GM23338 (cell line): ENCODE data around the gene POU3F2. TPM values are rescaled to one million over a fixed set of nuclear protein-coding genes. Genes with fewer than 3 reads are reported as not detected.

ENCODE experiments used
- ATAC-seq: fragments of 200-7000 bp; cut with Tn5 transposase; 3 replicates; pipeline ENCODE4 v1.9.1; 2020
- DNase-seq: peaks from one replicate; pipeline ENCODE4 v3.0.0-alpha.2; 2015; ENCODE audit warnings: low spot score
- H2AFZ ChIP-seq: fragments of 200-600 bp; sonication (generic); 2 replicates; pipeline ENCODE4 v1.8.0; 2016; ENCODE audit warnings: antibody characterized with exemption, mild to moderate bottlenecking, moderate library complexity
- H3F3A ChIP-seq: fragments of 200-600 bp; sonication (generic); replicated peaks from 2 replicates; pipeline ENCODE4 v1.8.0; 2017; ENCODE audit warnings: antibody characterized with exemption, mixed run types, low read depth
- H3K27ac ChIP-seq: fragments of 200-600 bp; sonication (generic); 2 replicates; pipeline ENCODE4 v1.6.1; 2016; ENCODE audit warnings: low read depth
- H3K27me3 ChIP-seq: fragments of 200-600 bp; sonication (generic); 2 replicates; pipeline ENCODE4 v1.8.0; 2016; ENCODE audit warnings: mild to moderate bottlenecking, mixed run types, moderate library complexity; ENCODE audit not compliant: insufficient read depth
- H3K36me3 ChIP-seq: fragments of 200-600 bp; sonication (generic); 2 replicates; pipeline ENCODE4 v1.8.0; 2016; ENCODE audit warnings: mild to moderate bottlenecking; ENCODE audit not compliant: insufficient read depth
- H3K4me1 ChIP-seq: fragments of 200-600 bp; sonication (generic); 2 replicates; pipeline ENCODE4 v1.8.0; 2016; ENCODE audit warnings: mild to moderate bottlenecking, moderate library complexity; ENCODE audit not compliant: insufficient read depth
- H3K4me2 ChIP-seq: fragments of 200-600 bp; sonication (generic); 2 replicates; pipeline ENCODE4 v1.7.1; 2017; ENCODE audit warnings: mixed run types
- H3K4me3 ChIP-seq: fragments of 200-600 bp; sonication (generic); 2 replicates; pipeline ENCODE4 v1.6.1; 2016; ENCODE audit warnings: mixed run types
- H3K79me2 ChIP-seq: fragments of 200-600 bp; sonication (generic); replicated peaks from 2 replicates; pipeline ENCODE4 v1.8.0; 2017; ENCODE audit warnings: mild to moderate bottlenecking; ENCODE audit not compliant: insufficient read depth
- H3K9me2 ChIP-seq: fragments of 200-600 bp; sonication (generic); 2 replicates; pipeline ENCODE4 v1.8.0; 2017; ENCODE audit not compliant: insufficient read depth
- H4K20me1 ChIP-seq: fragments of 200-600 bp; sonication (generic); replicated peaks from 2 replicates; pipeline ENCODE4 v1.8.0; 2017; ENCODE audit warnings: mild to moderate bottlenecking; ENCODE audit not compliant: insufficient read depth
- H3K27ac Mint-ChIP-seq: 2 replicates; pipeline ENCODE4 v1.8.0; 2020; ENCODE audit warnings: inconsistent platforms, mild to moderate bottlenecking, moderate library complexity, mixed read lengths
- H3K27me3 Mint-ChIP-seq: 3 replicates; pipeline ENCODE4 v1.8.0; 2022; ENCODE audit warnings: low read depth, mild to moderate bottlenecking, moderate library complexity, mixed read lengths, inconsistent platforms; ENCODE audit not compliant: insufficient read depth, poor library complexity
- H3K36me3 Mint-ChIP-seq: 3 replicates; pipeline ENCODE4 v1.8.0; 2021; ENCODE audit warnings: low read depth, mild to moderate bottlenecking, inconsistent platforms, moderate library complexity, mixed read lengths
- H3K4me1 Mint-ChIP-seq: 3 replicates; pipeline ENCODE4 v1.8.0; 2020; ENCODE audit warnings: mild to moderate bottlenecking, inconsistent platforms, mixed read lengths
- H3K4me3 Mint-ChIP-seq: 3 replicates; pipeline ENCODE4 v1.8.0; 2021; ENCODE audit warnings: moderate library complexity, mild to moderate bottlenecking, inconsistent platforms, mixed read lengths
- H3K9me3 Mint-ChIP-seq: 3 replicates; pipeline ENCODE4 v1.8.0; 2020; ENCODE audit warnings: moderate library complexity, mild to moderate bottlenecking, inconsistent platforms, mixed read lengths
- CREB1 ChIP-seq: fragments of 250-450 bp; sonication (Bioruptor Pico); IDR thresholded peaks from 2 replicates; pipeline ENCODE4 v1.5.0; 2020; ENCODE audit warnings: low read depth, mild to moderate bottlenecking, moderate library complexity
- EZH2 ChIP-seq: fragments of 200-600 bp; sonication (generic); IDR thresholded peaks from one replicate; pipeline ENCODE4 v1.8.0; 2017; ENCODE audit warnings: antibody characterized with exemption, mild to moderate bottlenecking, low read depth; ENCODE audit not compliant: unreplicated experiment
- EZH2phosphoT487 ChIP-seq: fragments of 200-600 bp; sonication (generic); IDR thresholded peaks from one replicate; pipeline ENCODE4 v1.8.1; 2018; ENCODE audit warnings: antibody characterized with exemption; ENCODE audit not compliant: unreplicated experiment
- JUNB ChIP-seq: IDR thresholded peaks from one replicate; pipeline ENCODE4 v1.6.1; 2016; ENCODE audit warnings: antibody characterized with exemption; ENCODE audit not compliant: unreplicated experiment
- NANOG ChIP-seq: IDR thresholded peaks from 2 replicates; pipeline ENCODE4 v1.6.1; 2016; ENCODE audit warnings: antibody characterized with exemption, borderline replicate concordance
- POLR2AphosphoS5 ChIP-seq: IDR thresholded peaks from 2 replicates; pipeline ENCODE4 v1.6.1; 2016; ENCODE audit warnings: antibody characterized with exemption, low read depth
- STAT1 ChIP-seq: IDR thresholded peaks from one replicate; pipeline ENCODE4 v1.6.1; 2016; ENCODE audit warnings: antibody characterized with exemption; ENCODE audit not compliant: unreplicated experiment
- ZNF114 ChIP-seq: fragments of 250-450 bp; sonication (Bioruptor Pico); IDR thresholded peaks from 2 replicates; pipeline ENCODE4 v1.5.0; 2020; ENCODE audit warnings: mild to moderate bottlenecking, moderate library complexity
- ZNF331 ChIP-seq: fragments of 250-450 bp; sonication (Bioruptor Pico); IDR thresholded peaks from 2 replicates; pipeline ENCODE4 v1.5.0; 2020; ENCODE audit warnings: low read depth, mild to moderate bottlenecking, moderate library complexity
- polyA plus RNA-seq: library from polyadenylated mRNA; unstranded; fragments of >200 nt; fragmentation: Nextera tagmentation; extraction: Ambion mirVana; gene quantifications from 2 replicates; pipeline ENCODE4 v1.2.1, GENCODE V29; 2016
- total RNA-seq: library from RNA; depleted of rRNA; stranded (reverse); fragments of >200 nt; shearing (Covaris generic); gene quantifications from 2 replicates; pipeline ENCODE4 v1.2.3, GENCODE V29; 2014
- TF ChIP-seq, protein P1 (sequence below), 2 experiments: fragments of 200-600 bp in 1 of 2; sonication (generic) in 1 of 2; conservative IDR thresholded peaks; 2 replicates each; pipeline versions ENCODE4 v1.5.1 to v1.6.1; 2016 to 2017; ENCODE audit warnings: antibody characterized with exemption in 2 of 2, low read depth in 2 of 2, mild to moderate bottlenecking in 2 of 2, moderate library complexity in 1 of 2
- TF ChIP-seq, protein P2 (sequence below): fragments of 250-450 bp; sonication (Bioruptor Pico); IDR thresholded peaks from 2 replicates; pipeline ENCODE4 v1.5.0; 2020; ENCODE audit warnings: mild to moderate bottlenecking, moderate library complexity
- TF ChIP-seq, protein P3 (sequence below): IDR thresholded peaks from one replicate; pipeline ENCODE4 v1.6.1; 2018; ENCODE audit warnings: antibody characterized with exemption; ENCODE audit not compliant: unreplicated experiment
- TF ChIP-seq, protein P4 (sequence below): IDR thresholded peaks from 2 replicates; pipeline ENCODE4 v1.6.1; 2016; ENCODE audit warnings: antibody characterized with exemption

POU3F2 gene
- total and polyA plus RNA-seq, 2 experiments from 2014 or later, result 0.26 to 0.76 TPM

DNA sequence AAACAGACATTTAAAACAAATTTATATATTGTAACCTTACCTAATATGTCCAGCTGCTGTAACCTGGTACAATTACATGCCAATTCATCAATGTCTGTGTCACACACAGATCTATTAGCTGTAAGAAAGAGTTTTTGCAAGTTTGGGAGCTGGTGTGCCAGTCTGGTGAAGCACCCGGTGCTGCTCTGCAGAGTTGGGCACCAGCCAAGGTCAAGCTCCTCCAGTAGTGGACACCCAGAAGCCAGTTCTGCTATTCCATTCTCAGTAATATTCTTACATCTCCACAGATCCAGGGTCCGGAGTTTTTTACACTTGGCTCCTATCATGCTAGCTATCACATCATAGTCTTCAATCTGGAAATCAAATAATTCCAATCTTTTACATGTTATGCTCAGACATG is 41.0 kb downstream of the POU3F2 start:
- Histone ChIP-seq H3K4me3 (no peak overlapping the region), H3F3A (no peaks in the 10 kb centered on the region), H3K36me3 (no peaks in the 10 kb centered on the region), H3K9me2 (no peaks in the 10 kb centered on the region), H2AFZ (no peak overlapping the region), H3K4me2 (no peak overlapping the region), H3K79me2 (no peaks in the 10 kb centered on the region), H3K27ac (no peak overlapping the region), H3K4me1 (no peaks in the 10 kb centered on the region), H4K20me1 (no peaks in the 10 kb centered on the region), H3K27me3 (no peaks in the 10 kb centered on the region)
- Mint-ChIP-seq H3K4me3 (no peak overlapping the region), H3K27me3 (peaks cover 2% of the 10 kb centered on the region), H3K36me3 (no peaks in the 10 kb centered on the region), H3K4me1 (no peaks in the 10 kb centered on the region), H3K9me3 (no peaks in the 10 kb centered on the region), H3K27ac (no peak overlapping the region)
- TF ChIP-seq EZH2 (no peak), STAT1 (no peak), NANOG (no peak), JUNB (no peak), POLR2AphosphoS5 (no peak), ZNF114 (CRISPR knock-in tag) (no peak), CREB1 (CRISPR knock-in tag) (no peak), ZNF331 (CRISPR knock-in tag) (no peak), EZH2phosphoT487 (no peak)
- TF ChIP-seq, protein P1, sequence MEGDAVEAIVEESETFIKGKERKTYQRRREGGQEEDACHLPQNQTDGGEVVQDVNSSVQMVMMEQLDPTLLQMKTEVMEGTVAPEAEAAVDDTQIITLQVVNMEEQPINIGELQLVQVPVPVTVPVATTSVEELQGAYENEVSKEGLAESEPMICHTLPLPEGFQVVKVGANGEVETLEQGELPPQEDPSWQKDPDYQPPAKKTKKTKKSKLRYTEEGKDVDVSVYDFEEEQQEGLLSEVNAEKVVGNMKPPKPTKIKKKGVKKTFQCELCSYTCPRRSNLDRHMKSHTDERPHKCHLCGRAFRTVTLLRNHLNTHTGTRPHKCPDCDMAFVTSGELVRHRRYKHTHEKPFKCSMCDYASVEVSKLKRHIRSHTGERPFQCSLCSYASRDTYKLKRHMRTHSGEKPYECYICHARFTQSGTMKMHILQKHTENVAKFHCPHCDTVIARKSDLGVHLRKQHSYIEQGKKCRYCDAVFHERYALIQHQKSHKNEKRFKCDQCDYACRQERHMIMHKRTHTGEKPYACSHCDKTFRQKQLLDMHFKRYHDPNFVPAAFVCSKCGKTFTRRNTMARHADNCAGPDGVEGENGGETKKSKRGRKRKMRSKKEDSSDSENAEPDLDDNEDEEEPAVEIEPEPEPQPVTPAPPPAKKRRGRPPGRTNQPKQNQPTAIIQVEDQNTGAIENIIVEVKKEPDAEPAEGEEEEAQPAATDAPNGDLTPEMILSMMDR (conservative IDR thresholded peaks at IDR 0.05; ENCODE audit: low read depth in 2 of 2), result no peak
- TF ChIP-seq, protein P2, sequence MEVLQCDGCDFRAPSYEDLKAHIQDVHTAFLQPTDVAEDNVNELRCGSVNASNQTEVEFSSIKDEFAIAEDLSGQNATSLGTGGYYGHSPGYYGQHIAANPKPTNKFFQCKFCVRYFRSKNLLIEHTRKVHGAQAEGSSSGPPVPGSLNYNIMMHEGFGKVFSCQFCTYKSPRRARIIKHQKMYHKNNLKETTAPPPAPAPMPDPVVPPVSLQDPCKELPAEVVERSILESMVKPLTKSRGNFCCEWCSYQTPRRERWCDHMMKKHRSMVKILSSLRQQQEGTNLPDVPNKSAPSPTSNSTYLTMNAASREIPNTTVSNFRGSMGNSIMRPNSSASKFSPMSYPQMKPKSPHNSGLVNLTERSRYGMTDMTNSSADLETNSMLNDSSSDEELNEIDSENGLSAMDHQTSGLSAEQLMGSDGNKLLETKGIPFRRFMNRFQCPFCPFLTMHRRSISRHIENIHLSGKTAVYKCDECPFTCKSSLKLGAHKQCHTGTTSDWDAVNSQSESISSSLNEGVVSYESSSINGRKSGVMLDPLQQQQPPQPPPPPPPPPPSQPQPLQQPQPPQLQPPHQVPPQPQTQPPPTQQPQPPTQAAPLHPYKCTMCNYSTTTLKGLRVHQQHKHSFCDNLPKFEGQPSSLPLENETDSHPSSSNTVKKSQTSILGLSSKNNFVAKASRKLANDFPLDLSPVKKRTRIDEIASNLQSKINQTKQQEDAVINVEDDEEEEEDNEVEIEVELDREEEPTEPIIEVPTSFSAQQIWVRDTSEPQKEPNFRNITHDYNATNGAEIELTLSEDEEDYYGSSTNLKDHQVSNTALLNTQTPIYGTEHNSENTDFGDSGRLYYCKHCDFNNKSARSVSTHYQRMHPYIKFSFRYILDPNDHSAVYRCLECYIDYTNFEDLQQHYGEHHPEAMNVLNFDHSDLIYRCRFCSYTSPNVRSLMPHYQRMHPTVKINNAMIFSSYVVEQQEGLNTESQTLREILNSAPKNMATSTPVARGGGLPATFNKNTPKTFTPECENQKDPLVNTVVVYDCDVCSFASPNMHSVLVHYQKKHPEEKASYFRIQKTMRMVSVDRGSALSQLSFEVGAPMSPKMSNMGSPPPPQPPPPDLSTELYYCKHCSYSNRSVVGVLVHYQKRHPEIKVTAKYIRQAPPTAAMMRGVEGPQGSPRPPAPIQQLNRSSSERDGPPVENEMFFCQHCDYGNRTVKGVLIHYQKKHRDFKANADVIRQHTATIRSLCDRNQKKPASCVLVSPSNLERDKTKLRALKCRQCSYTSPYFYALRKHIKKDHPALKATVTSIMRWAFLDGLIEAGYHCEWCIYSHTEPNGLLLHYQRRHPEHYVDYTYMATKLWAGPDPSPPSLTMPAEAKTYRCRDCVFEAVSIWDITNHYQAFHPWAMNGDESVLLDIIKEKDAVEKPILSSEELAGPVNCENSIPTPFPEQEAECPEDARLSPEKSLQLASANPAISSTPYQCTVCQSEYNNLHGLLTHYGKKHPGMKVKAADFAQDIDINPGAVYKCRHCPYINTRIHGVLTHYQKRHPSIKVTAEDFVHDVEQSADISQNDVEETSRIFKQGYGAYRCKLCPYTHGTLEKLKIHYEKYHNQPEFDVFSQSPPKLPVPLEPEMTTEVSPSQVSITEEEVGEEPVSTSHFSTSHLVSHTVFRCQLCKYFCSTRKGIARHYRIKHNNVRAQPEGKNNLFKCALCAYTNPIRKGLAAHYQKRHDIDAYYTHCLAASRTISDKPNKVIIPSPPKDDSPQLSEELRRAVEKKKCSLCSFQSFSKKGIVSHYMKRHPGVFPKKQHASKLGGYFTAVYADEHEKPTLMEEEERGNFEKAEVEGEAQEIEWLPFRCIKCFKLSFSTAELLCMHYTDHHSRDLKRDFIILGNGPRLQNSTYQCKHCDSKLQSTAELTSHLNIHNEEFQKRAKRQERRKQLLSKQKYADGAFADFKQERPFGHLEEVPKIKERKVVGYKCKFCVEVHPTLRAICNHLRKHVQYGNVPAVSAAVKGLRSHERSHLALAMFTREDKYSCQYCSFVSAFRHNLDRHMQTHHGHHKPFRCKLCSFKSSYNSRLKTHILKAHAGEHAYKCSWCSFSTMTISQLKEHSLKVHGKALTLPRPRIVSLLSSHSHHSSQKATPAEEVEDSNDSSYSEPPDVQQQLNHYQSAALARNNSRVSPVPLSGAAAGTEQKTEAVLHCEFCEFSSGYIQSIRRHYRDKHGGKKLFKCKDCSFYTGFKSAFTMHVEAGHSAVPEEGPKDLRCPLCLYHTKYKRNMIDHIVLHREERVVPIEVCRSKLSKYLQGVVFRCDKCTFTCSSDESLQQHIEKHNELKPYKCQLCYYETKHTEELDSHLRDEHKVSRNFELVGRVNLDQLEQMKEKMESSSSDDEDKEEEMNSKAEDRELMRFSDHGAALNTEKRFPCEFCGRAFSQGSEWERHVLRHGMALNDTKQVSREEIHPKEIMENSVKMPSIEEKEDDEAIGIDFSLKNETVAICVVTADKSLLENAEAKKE (CRISPR knock-in tag), result no peak
- TF ChIP-seq, protein P3, sequence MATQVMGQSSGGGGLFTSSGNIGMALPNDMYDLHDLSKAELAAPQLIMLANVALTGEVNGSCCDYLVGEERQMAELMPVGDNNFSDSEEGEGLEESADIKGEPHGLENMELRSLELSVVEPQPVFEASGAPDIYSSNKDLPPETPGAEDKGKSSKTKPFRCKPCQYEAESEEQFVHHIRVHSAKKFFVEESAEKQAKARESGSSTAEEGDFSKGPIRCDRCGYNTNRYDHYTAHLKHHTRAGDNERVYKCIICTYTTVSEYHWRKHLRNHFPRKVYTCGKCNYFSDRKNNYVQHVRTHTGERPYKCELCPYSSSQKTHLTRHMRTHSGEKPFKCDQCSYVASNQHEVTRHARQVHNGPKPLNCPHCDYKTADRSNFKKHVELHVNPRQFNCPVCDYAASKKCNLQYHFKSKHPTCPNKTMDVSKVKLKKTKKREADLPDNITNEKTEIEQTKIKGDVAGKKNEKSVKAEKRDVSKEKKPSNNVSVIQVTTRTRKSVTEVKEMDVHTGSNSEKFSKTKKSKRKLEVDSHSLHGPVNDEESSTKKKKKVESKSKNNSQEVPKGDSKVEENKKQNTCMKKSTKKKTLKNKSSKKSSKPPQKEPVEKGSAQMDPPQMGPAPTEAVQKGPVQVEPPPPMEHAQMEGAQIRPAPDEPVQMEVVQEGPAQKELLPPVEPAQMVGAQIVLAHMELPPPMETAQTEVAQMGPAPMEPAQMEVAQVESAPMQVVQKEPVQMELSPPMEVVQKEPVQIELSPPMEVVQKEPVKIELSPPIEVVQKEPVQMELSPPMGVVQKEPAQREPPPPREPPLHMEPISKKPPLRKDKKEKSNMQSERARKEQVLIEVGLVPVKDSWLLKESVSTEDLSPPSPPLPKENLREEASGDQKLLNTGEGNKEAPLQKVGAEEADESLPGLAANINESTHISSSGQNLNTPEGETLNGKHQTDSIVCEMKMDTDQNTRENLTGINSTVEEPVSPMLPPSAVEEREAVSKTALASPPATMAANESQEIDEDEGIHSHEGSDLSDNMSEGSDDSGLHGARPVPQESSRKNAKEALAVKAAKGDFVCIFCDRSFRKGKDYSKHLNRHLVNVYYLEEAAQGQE, result no peak
- TF ChIP-seq, protein P4, sequence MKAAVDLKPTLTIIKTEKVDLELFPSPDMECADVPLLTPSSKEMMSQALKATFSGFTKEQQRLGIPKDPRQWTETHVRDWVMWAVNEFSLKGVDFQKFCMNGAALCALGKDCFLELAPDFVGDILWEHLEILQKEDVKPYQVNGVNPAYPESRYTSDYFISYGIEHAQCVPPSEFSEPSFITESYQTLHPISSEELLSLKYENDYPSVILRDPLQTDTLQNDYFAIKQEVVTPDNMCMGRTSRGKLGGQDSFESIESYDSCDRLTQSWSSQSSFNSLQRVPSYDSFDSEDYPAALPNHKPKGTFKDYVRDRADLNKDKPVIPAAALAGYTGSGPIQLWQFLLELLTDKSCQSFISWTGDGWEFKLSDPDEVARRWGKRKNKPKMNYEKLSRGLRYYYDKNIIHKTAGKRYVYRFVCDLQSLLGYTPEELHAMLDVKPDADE, result no peak
- DNase-seq, result no peak
- no peak for ATAC-seq
